Spleen (tissue), 11 donors: ENCODE results near the gene MYLK. TPM values are rescaled to one million over a fixed set of nuclear protein-coding genes. Genes with fewer than 3 reads are reported as not detected.

Experiments
- DNase-seq: peaks from one replicate; pipeline ENCODE4 v3.0.0-alpha.2; 2020
- H3K27ac ChIP-seq, 8 donors: fragments of 200-600 bp; sonication (generic) in 7 of 8; 1 replicate in 4 of 8; 2 replicates in 4 of 8; pipeline versions ENCODE4 v1.5.0 to v1.8.0; 2016 to 2021; ENCODE audit warnings: inconsistent platforms in 4 of 8, mild to moderate bottlenecking in 4 of 8, moderate library complexity in 1 of 8
- H3K27me3 ChIP-seq, 7 donors: fragments of 200-600 bp; sonication (generic) in 6 of 7; replicated peaks in 1 of 7; 1 replicate in 4 of 7; 2 replicates in 3 of 7; pipeline versions ENCODE4 v1.5.0 to v1.8.0; 2016 to 2021; ENCODE audit warnings: inconsistent platforms in 3 of 7, mild to moderate bottlenecking in 1 of 7
- H3K36me3 ChIP-seq, 6 donors: fragments of 200-600 bp; sonication (generic) in 5 of 6; 1 replicate in 4 of 6; 2 replicates in 2 of 6; pipeline versions ENCODE4 v1.5.0 to v1.8.0; 2016 to 2021; ENCODE audit warnings: inconsistent platforms in 2 of 6
- H3K4me1 ChIP-seq, 6 donors: fragments of 200-600 bp; sonication (generic) in 5 of 6; 1 replicate in 3 of 6; 2 replicates in 3 of 6; pipeline versions ENCODE4 v1.5.0 to v1.8.0; 2016 to 2021; ENCODE audit warnings: inconsistent platforms in 3 of 6
- H3K4me3 ChIP-seq, 8 donors: fragments of 200-600 bp; sonication (generic) in 7 of 8; 1 replicate in 4 of 8; 2 replicates in 4 of 8; pipeline versions ENCODE4 v1.5.0 to v1.8.0; 2016 to 2021; ENCODE audit warnings: inconsistent platforms in 4 of 8, mild to moderate bottlenecking in 4 of 8, moderate library complexity in 2 of 8
- H3K9me3 ChIP-seq, 8 donors: fragments of 200-600 bp; sonication (generic) in 7 of 8; 1 replicate in 4 of 8; 2 replicates in 4 of 8; pipeline versions ENCODE4 v1.5.0 to v1.8.0; 2016 to 2021; ENCODE audit warnings: inconsistent platforms in 4 of 8
- POLR2A ChIP-seq, 3 donors: fragments of 450-650 bp; IDR thresholded peaks; one replicate each; pipeline ENCODE4 v1.5.1; 2017; ENCODE audit warnings: antibody characterized with exemption in 3 of 3, mild to moderate bottlenecking in 1 of 3
- POLR2AphosphoS5 ChIP-seq, 3 donors: sonication (generic); formaldehyde crosslinking; IDR thresholded peaks; one replicate each; pipeline ENCODE4 v1.5.1; 2017; ENCODE audit warnings: antibody characterized with exemption in 3 of 3
- WGBS, 5 donors: extraction: QIAGEN DNeasy Blood & Tissue Kit in 3 of 5; methylation state at CpG; one replicate each; pipeline versions ENCODE4 v1.1.5 to v1.1.7; 2013 to 2018; 5-methylcytosine and 5-hydroxymethylcytosine counted together
- intact Hi-C: fragments of 100-400 bp; cut with DNase I; formaldehyde crosslinking; loops from one replicate; pipeline ENCODE4 v1.15.0; 2023; ENCODE audit warnings: low total_unique reads
- polyA plus RNA-seq, 3 donors: library from polyadenylated mRNA; stranded (reverse); fragments of 200-250 nt; gene quantifications; one replicate each; pipeline ENCODE4 v1.2.1, GENCODE V29; 2013
- total RNA-seq, 7 donors: library from RNA; depleted of rRNA in 3 of 7; stranded (reverse); fragments of >200 nt in 3 of 7; fragmentation: NEBNext Ultra II Directional in 4 of 7; extraction: Animal tissue kit (Norgen Biotek cat#: 25700) in 4 of 7; gene quantifications; one replicate each; pipeline versions ENCODE4 v1.1.0 to v1.2.1, GENCODE V29; 2016 to 2021
- TF ChIP-seq, protein P1 (sequence below), 11 experiments: fragments of 200-600 bp in 7 of 11; fragments of 450-650 bp in 4 of 11; sonication (generic) in 4 of 11; IDR thresholded peaks in 8 of 11; conservative IDR thresholded peaks in 3 of 11; 1 replicate in 7 of 11; 2 replicates in 4 of 11; pipeline versions ENCODE4 v1.4.0 to v1.8.0; 2016 to 2021; ENCODE audit warnings: antibody characterized with exemption in 11 of 11, inconsistent platforms in 4 of 11, mild to moderate bottlenecking in 1 of 11
- donor health status: healthy with polysubstance abuse.
- donor health status: DM: no; HTN: no; CAD: no; lungs with moderate emphysema.
- donor health status: DM: no; HTN: no; CAD: no.
- donor health status: Bipolar disorder and iron deficiency.
- donor health status: healthy.
- donor health status: DM: no; HTN: no; CAD: no.
- donor health status: DM: yes; HTN: yes; CAD: no.

MYLK gene
- total and polyA plus RNA-seq, 10 donors: 11.1 to 343 (median 154) TPM

DNA sequence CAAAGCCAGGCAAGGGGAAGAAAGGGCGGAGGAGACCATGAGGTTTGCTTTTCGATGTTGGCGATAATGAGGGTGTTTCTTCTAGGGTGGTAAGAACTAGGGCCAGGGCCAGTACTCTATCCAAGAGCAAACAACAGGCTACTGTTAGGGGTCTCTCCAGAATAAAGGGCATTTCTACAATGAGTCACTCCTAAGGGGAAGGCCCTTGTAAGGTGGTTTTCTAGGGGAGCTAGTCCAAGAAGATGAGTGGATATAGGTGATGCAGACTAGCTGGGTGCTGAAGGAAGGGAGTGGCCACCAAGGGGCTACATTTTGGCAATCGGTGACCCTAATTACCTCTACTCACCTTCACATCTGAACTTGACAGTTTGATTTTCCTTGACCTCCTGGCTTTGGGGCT lies 150.8 kb downstream of the MYLK start:
- H3K27me3 ChIP-seq: no peaks in the 10 kb centered on the region
- TF ChIP-seq POLR2A (IDR thresholded peaks at IDR 0.05) (no peak), POLR2AphosphoS5 (IDR thresholded peaks at IDR 0.05) (no peak)
- TF ChIP-seq, protein P1, sequence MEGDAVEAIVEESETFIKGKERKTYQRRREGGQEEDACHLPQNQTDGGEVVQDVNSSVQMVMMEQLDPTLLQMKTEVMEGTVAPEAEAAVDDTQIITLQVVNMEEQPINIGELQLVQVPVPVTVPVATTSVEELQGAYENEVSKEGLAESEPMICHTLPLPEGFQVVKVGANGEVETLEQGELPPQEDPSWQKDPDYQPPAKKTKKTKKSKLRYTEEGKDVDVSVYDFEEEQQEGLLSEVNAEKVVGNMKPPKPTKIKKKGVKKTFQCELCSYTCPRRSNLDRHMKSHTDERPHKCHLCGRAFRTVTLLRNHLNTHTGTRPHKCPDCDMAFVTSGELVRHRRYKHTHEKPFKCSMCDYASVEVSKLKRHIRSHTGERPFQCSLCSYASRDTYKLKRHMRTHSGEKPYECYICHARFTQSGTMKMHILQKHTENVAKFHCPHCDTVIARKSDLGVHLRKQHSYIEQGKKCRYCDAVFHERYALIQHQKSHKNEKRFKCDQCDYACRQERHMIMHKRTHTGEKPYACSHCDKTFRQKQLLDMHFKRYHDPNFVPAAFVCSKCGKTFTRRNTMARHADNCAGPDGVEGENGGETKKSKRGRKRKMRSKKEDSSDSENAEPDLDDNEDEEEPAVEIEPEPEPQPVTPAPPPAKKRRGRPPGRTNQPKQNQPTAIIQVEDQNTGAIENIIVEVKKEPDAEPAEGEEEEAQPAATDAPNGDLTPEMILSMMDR (IDR thresholded peaks at IDR 0.05 in 8 of 11, conservative IDR thresholded peaks at IDR 0.05 in 3 of 11): no peak
- H3K27ac ChIP-seq: no peak overlapping the region
- no peaks in the 10 kb centered on the region for H3K4me1 ChIP-seq
- no peaks in the 10 kb centered on the region for H3K36me3 ChIP-seq
- no peaks in the 10 kb centered on the region for H3K9me3 ChIP-seq
- WGBS, 5 donors: 86 to 100% (median 97%) methylated on average over 4 of the region's 4 CpGs
- no peak overlapping the region for H3K4me3 ChIP-seq
- intact Hi-C loops: no loop called here
- DNase-seq: no peak

DNA sequence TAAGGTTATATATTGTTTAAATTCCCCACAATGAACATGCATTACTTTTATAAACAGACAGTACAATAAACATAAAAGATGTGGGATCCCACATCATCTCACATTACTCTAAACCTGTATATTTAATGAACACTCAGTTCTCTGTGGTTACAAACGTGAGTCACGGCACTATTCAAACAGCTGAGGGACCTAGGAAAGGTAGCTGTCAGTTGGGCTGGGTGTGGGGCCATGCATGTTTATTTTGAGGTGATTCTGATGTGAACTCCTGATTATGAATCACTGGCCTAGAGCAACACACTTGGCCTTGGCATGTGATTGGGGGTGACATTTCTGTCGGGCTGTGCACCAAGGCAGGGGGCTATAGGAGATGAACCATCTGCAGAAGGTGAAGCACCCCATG lies 151.7 kb downstream of the MYLK start:
- no peaks in the 10 kb centered on the region for H3K36me3 ChIP-seq
- TF ChIP-seq POLR2A (IDR thresholded peaks at IDR 0.05) (no peak), POLR2AphosphoS5 (IDR thresholded peaks at IDR 0.05) (no peak)
- TF ChIP-seq, protein P1 (IDR thresholded peaks at IDR 0.05 in 8 of 11, conservative IDR thresholded peaks at IDR 0.05 in 3 of 11): no peak
- 77 to 89% (median 83%) methylated on average over 3 of the region's 3 CpGs for WGBS, 5 donors
- intact Hi-C loops: no loop called here
- no peak overlapping the region for H3K27ac ChIP-seq
- no peak overlapping the region for H3K4me3 ChIP-seq
- no peaks in the 10 kb centered on the region for H3K4me1 ChIP-seq
- H3K27me3 ChIP-seq: no peaks in the 10 kb centered on the region
- no peaks in the 10 kb centered on the region for H3K9me3 ChIP-seq
- DNase-seq: no peak

DNA sequence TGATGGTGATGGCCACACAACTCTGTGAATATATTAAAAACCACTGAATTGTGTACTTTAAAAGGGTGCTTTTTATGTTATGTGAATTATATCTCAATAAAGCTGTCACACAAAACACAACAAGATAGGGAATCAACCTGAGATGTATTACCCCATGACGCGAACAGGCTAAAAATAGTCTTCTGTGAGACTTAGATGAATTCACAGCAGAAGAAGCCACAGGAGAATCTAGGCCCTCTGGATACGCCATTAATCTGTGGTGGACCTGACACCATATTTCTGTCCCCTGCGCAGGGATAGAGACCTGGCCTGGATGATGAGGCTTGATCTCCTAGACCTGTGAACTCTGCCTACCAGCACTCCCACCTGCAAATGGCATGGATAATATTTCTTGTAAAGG lies 153.3 kb downstream of the MYLK start:
- 80 to 93% (median 90%) methylated on average over 4 of the region's 4 CpGs for WGBS, 5 donors
- Histone ChIP-seq H3K4me3 (no peak overlapping the region), H3K4me1 (no peaks in the 10 kb centered on the region), H3K27ac (no peak overlapping the region), H3K27me3 (no peaks in the 10 kb centered on the region), H3K36me3 (no peaks in the 10 kb centered on the region), H3K9me3 (no peaks in the 10 kb centered on the region)
- TF ChIP-seq POLR2A (IDR thresholded peaks at IDR 0.05) (no peak), POLR2AphosphoS5 (IDR thresholded peaks at IDR 0.05) (no peak)
- TF ChIP-seq, protein P1 (IDR thresholded peaks at IDR 0.05 in 8 of 11, conservative IDR thresholded peaks at IDR 0.05 in 3 of 11): no peak
- intact Hi-C loops: no loop called here
- DNase-seq: no peak

DNA sequence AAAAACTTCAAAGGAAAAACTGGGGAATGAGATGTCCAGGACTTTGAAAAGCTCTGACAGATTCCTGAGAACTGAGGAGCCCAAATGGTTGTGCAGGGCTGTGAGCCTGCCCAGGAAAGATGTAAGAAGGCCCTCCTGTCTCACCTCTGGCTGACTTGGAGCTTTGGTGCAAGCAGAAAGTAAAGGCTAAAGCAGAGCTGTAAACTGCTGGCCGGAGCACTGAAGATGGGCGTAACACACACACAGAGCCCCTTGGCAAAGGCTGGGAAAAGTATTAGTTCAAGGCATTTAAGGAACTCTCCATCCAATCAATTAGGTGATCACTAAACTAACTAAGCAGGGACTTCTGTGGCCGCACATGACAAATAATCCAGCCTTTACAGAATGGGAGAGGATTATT lies 155.1 kb downstream of the MYLK start:
- Histone ChIP-seq H3K27me3 (no peaks in the 10 kb centered on the region), H3K36me3 (no peaks in the 10 kb centered on the region), H3K4me1 (no peaks in the 10 kb centered on the region), H3K9me3 (no peaks in the 10 kb centered on the region), H3K4me3 (no peak overlapping the region), H3K27ac (no peak overlapping the region)
- DNase-seq: no peak
- intact Hi-C loops: no loop called here
- WGBS, 5 donors: 90 to 97% (median 93%) methylated on average over 3 of the region's 3 CpGs
- TF ChIP-seq POLR2A (IDR thresholded peaks at IDR 0.05) (no peak), POLR2AphosphoS5 (IDR thresholded peaks at IDR 0.05) (no peak)
- TF ChIP-seq, protein P1 (IDR thresholded peaks at IDR 0.05 in 8 of 11, conservative IDR thresholded peaks at IDR 0.05 in 3 of 11): no peak
